ENCODE data around the gene ATRX. TPM values are rescaled to one million over a fixed set of nuclear protein-coding genes. Genes with fewer than 3 reads are reported as not detected.
"Not testable (repeated sequence)": the region's sequence is repeated elsewhere in the genome, so short reads cannot be mapped to it uniquely, and the experiment has no call there.

Gene ATRX
- total RNA-seq, 1 experiment from 2014 or later = 64.0 TPM

DNA sequence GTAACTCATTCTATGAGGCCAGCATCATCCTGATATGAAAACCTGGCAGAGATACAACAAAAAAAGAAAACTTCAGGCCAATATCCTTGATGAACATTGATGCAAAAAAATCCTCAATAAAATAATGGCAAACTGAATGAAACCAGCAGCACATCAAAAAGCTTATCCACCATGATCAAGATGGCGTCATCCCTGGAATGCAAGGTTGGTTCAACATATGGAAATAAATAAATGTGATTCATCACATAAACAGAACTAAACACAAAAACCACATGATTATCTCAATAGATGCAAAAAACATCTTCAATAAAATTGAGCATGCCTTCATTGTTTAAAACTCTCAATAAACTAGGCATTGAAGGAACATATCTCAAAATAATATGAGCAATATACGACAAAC, 254.8 kb downstream of the ATRX start:
- BruUV-seq (replicated peaks) = not testable (repeated sequence)

DNA sequence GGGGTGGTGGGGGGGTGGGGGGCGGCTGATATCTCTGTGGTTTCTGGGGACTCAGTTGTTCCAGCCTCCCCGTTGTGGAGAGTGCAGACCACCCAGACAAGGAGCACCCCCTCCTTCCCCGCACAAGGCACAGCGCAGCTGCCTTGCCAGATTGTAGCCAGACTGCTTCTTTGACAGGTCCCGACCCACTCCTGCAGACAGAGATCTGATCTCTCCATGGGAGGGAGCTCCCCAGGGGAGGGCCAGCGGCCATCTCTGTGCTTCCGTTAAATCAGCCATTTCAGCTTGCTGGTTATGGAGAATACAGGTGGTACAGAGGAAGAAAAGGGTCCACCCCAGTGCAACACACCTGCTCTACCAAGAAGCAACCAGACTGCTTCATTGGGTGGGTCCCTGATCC, 258.0 kb downstream of the ATRX start:
- Histone ChIP-seq H3K4me2 (ENCODE audit: low read length) (no peak overlapping the region), H4K20me1 (ENCODE audit: low read length) (no peaks in the 10 kb centered on the region), H3K9ac (ENCODE audit: low read length) (no peak overlapping the region), H3K27ac (ENCODE audit: low read length) (no peak overlapping the region), H3F3A (ENCODE audit: low read length, unreplicated experiment) (no peaks in the 10 kb centered on the region), H3K79me2 (ENCODE audit: low read length) (no peaks in the 10 kb centered on the region), H3K4me3 (ENCODE audit: low read length) (no peak overlapping the region), H3K27me3 (ENCODE audit: low read length) (no peaks in the 10 kb centered on the region), H3K9me2 (replicated peaks; ENCODE audit: low read length) (no peaks in the 10 kb centered on the region), H3K4me1 (ENCODE audit: insufficient read depth, low read length) (no peaks in the 10 kb centered on the region), H2AFZ (ENCODE audit: low read length) (no peak overlapping the region), H3K9me3 (ENCODE audit: low read length) (no peaks in the 10 kb centered on the region), H3K36me3 (ENCODE audit: low read depth, low read length) (peaks cover 4% of the 10 kb centered on the region; the same call in 1 of the 2 replicates)
- TF ChIP-seq, protein P1, sequence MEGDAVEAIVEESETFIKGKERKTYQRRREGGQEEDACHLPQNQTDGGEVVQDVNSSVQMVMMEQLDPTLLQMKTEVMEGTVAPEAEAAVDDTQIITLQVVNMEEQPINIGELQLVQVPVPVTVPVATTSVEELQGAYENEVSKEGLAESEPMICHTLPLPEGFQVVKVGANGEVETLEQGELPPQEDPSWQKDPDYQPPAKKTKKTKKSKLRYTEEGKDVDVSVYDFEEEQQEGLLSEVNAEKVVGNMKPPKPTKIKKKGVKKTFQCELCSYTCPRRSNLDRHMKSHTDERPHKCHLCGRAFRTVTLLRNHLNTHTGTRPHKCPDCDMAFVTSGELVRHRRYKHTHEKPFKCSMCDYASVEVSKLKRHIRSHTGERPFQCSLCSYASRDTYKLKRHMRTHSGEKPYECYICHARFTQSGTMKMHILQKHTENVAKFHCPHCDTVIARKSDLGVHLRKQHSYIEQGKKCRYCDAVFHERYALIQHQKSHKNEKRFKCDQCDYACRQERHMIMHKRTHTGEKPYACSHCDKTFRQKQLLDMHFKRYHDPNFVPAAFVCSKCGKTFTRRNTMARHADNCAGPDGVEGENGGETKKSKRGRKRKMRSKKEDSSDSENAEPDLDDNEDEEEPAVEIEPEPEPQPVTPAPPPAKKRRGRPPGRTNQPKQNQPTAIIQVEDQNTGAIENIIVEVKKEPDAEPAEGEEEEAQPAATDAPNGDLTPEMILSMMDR (conservative IDR thresholded peaks at IDR 0.05; ENCODE audit: low read depth, low read length) = no peak
- no peak for TF ChIP-seq EZH2phosphoT487 (IDR thresholded peaks at IDR 0.05; ENCODE audit: borderline replicate concordance, low read length)
- no peak for TF ChIP-seq EZH2 (IDR thresholded peaks at IDR 0.05; ENCODE audit: low read length, unreplicated experiment)
- DNase-seq (no peak), ATAC-seq (no peak)
- ChIA-PET CTCF (no interaction called here), POLR2A (ENCODE audit: unreplicated experiment) (no interaction called here)
- intact Hi-C loops (cut with micrococcal nuclease) = no loop called here
- BruUV-seq (replicated peaks) = no TSS peak

More for the DNA sequence above, 254.8 kb downstream of the ATRX start:
- H3K4me3 ChIP-seq (ENCODE audit: low read length); H3K9ac ChIP-seq (ENCODE audit: low read length); H3K79me2 ChIP-seq (ENCODE audit: low read length); H3K4me2 ChIP-seq (ENCODE audit: low read length); POLR2A ChIA-PET (ENCODE audit: unreplicated experiment); DNase-seq; H3F3A ChIP-seq (ENCODE audit: low read length, unreplicated experiment); H3K27me3 ChIP-seq (ENCODE audit: low read length); H3K9me3 ChIP-seq (ENCODE audit: low read length); H3K36me3 ChIP-seq (ENCODE audit: low read depth, low read length); H2AFZ ChIP-seq (ENCODE audit: low read length); H4K20me1 ChIP-seq (ENCODE audit: low read length); intact Hi-C loops (cut with micrococcal nuclease); ATAC-seq; H3K4me1 ChIP-seq (ENCODE audit: insufficient read depth, low read length); CTCF ChIA-PET; H3K9me2 ChIP-seq (replicated peaks; ENCODE audit: low read length); H3K27ac ChIP-seq (ENCODE audit: low read length): not testable (repeated sequence)

DNA sequence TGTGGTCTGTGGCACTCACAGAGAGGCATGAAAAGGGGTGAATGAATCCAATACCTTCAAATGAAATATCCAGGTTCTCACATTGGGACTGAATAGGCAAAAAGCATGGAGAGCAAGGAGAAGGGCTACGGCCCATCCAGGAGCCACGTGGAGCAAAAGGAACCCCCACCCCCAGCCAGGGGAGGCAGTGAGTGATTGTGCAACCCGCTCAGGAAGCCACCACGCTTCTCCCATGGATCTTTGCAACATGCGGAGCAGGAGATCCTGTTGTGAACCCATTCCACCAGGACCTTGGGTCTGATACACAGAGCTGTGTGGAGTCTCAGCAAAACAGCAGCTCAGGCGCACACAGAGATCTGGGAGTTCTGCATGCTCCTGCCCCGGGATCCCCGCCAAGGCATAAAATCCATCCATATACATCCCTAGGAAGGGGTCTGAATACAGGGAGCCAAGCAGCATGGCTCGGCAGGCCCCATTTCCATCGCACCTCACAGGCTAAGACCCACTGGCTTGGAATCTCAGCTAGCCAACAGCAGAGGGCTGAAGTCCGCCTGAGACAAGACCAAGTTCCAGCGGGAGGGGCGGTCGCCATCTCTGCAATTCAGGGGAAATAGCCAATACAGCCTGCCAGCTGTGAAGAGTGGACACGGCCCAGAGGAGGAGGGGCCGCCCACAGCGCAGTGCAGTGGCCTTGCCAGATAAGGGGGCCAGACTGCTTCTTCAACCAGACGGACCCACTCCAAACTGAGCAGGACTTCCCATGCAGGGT, 258.6 kb downstream of the ATRX start:
- H2AFZ ChIP-seq (ENCODE audit: low read length) = no peak overlapping the region
- intact Hi-C loops (cut with micrococcal nuclease) = no loop called here
- ATAC-seq (no peak), DNase-seq (no peak)
- no peaks in the 10 kb centered on the region for H3K27me3 ChIP-seq (ENCODE audit: low read length)
- no peaks in the 10 kb centered on the region for H4K20me1 ChIP-seq (ENCODE audit: low read length)
- H3F3A ChIP-seq (ENCODE audit: low read length, unreplicated experiment) = no peaks in the 10 kb centered on the region
- ChIA-PET CTCF (no interaction called here), POLR2A (ENCODE audit: unreplicated experiment) (no interaction called here)
- BruUV-seq (replicated peaks) = no TSS peak
- no peak overlapping the region for H3K27ac ChIP-seq (ENCODE audit: low read length)
- no peak overlapping the region for H3K4me3 ChIP-seq (ENCODE audit: low read length)
- H3K36me3 ChIP-seq (ENCODE audit: low read depth, low read length) = peaks cover 4% of the 10 kb centered on the region; the same call in 1 of the 2 replicates
- H3K4me1 ChIP-seq (ENCODE audit: insufficient read depth, low read length) = no peaks in the 10 kb centered on the region
- H3K4me2 ChIP-seq (ENCODE audit: low read length) = no peak overlapping the region
- no peaks in the 10 kb centered on the region for H3K9me3 ChIP-seq (ENCODE audit: low read length)
- no peak for TF ChIP-seq EZH2phosphoT487 (IDR thresholded peaks at IDR 0.05; ENCODE audit: borderline replicate concordance, low read length)
- no peaks in the 10 kb centered on the region for H3K9me2 ChIP-seq (replicated peaks; ENCODE audit: low read length)
- no peaks in the 10 kb centered on the region for H3K79me2 ChIP-seq (ENCODE audit: low read length)
- no peak overlapping the region for H3K9ac ChIP-seq (ENCODE audit: low read length)

All from PC-3 (cell line).